ENCODE data around the gene SENP5.
"Not testable (repeated sequence)": the region's sequence is repeated elsewhere in the genome, so short reads cannot be mapped to it uniquely, and the experiment has no call there.

Gene SENP5, protein sequence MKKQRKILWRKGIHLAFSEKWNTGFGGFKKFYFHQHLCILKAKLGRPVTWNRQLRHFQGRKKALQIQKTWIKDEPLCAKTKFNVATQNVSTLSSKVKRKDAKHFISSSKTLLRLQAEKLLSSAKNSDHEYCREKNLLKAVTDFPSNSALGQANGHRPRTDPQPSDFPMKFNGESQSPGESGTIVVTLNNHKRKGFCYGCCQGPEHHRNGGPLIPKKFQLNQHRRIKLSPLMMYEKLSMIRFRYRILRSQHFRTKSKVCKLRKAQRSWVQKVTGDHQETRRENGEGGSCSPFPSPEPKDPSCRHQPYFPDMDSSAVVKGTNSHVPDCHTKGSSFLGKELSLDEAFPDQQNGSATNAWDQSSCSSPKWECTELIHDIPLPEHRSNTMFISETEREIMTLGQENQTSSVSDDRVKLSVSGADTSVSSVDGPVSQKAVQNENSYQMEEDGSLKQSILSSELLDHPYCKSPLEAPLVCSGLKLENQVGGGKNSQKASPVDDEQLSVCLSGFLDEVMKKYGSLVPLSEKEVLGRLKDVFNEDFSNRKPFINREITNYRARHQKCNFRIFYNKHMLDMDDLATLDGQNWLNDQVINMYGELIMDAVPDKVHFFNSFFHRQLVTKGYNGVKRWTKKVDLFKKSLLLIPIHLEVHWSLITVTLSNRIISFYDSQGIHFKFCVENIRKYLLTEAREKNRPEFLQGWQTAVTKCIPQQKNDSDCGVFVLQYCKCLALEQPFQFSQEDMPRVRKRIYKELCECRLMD

DNA sequence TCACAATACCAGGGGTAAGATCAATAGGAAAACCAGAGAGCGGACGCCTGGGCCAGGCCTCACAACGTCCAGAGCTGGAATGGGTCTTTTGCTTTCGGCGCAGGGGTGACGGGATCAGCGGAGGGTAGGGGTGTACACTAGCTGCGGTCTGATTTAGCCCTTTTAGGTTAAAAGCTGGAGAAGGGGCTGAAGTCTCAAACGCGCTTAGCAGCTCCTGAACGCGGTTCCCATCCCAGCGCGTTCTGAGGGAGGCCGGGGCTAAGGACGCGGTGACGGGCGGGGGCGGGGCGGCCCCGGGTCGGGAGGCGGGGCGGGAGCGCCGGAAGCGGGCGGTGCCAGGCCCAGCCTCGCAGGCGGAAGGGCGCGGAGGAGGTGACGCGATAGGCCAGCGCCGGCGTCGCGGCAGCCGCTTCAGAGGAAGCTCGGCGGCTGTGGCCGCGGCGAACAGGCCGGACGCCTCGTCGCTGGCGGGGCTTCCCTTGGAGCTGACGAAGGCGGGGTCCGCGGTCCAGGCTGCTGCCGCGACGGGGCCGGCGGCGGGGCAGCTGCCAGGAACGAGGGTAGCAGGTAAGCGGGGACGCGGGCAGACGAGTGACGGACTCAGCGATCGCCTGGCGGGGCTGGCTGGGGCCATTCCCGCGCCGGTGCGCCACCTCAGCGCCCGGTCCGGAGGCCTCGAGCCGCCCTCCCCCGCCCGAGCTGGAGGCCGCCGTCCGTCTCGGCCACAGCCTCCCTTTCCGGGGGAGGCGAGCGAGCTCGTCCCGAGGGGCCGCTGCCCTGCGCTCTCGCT is at the start of gene SENP5:
SENP5 (plus strand) TSS at position 414 of the 790 bp plus-strand sequence. CDS start 17,262 bp downstream, outside the sequence.
- DNase-seq (ENCODE audit: low read depth), result peak; percentile 49

DNA sequence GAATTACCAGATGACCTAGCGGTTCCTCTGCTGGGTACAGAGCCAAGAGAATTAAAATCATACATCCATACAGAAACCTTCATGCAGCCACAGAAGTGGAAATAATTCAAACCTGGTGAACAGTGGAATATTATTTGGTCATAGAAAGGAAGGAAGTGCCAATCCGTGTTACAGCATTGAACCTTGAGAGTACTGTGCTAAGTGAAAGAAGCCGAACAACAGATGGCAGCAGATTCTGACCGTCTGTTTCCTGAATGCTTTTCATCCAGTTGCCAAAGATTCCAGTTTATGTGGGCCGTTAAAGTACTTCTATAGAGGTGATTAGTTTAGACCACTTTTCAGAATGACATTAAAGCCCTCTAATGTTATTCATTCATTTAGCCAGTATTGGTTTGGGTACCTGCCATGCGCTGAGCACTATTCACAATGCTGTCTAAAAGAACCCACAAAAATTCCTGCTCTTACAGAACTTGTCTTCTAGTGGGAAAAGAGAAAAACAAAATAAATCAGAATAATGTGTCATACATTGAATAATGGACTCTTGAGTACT is 45.8 kb upstream of the SENP5 start:
- no peak for DNase-seq (ENCODE audit: low read depth)

DNA sequence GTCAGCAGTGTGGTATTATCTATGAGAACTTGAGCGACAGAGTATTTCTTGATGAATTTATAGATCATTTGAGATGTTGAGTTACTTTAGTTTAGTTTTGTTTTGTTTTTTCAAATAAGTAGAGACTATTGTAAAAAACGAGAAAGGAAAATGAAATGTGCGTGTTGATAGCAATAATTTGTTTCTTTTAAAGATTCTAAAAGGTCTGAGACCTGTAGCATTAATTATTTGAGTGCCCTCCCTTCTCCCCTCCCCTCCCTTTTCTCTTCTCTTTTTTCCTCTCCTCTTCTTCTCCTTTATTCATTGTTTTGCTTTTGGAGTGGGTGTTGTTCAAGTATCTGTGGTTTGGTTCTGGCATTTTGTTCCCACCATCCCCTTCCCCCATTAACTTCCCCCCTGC is 38.1 kb upstream of the SENP5 start:
- not testable (repeated sequence) for DNase-seq (ENCODE audit: low read depth)

DNA sequence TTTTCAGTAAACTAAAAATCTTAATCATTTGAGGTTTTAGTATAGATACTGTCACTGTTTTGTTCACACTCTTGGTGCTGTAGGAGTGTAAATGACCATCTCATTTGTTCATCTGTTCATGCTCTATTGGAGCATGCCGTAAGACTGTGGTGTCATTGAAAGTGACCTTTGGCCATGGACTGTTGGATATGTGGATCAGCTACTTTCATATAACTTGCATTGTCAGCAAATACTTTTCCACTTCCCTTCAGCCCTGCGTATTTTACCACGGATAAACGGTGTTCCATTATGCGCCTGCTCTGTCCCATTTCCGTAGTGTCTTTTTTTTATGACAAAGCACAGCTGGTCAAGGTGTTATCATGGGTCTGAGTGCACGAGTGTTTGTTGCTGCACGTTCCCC is 32.6 kb upstream of the SENP5 start:
- no peak for DNase-seq (ENCODE audit: low read depth)

- not testable (repeated sequence) for DNase-seq (ENCODE audit: low read depth)
Measured at GRCh38 chr3:196836626-196837025, 31.1 kb upstream of the SENP5 start.

- peak; percentile 26 for DNase-seq (ENCODE audit: low read depth)
Measured at GRCh38 chr3:196837819-196838420, 29.8 kb upstream of the SENP5 start.

DNA sequence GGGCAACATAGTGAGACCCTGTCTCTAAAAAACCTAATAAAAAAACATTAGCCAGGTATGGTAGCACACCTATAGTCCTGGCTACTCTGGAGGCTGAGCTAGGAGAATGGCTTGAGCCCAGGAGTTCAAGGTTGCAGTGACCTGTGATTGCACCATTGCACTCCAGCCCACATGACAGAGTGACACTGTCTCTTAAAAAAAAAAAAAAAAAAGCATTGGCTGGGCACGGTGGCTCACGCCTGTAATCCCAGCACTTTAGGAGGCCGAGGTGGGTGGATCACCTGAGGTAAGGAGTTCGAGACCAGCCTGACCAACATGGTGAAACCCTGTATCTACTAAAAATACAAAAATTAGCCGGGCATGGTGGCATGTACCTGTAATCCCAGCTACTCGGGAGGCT is 28.4 kb upstream of the SENP5 start:
- DNase-seq (ENCODE audit: low read depth), result not testable (repeated sequence)

DNA sequence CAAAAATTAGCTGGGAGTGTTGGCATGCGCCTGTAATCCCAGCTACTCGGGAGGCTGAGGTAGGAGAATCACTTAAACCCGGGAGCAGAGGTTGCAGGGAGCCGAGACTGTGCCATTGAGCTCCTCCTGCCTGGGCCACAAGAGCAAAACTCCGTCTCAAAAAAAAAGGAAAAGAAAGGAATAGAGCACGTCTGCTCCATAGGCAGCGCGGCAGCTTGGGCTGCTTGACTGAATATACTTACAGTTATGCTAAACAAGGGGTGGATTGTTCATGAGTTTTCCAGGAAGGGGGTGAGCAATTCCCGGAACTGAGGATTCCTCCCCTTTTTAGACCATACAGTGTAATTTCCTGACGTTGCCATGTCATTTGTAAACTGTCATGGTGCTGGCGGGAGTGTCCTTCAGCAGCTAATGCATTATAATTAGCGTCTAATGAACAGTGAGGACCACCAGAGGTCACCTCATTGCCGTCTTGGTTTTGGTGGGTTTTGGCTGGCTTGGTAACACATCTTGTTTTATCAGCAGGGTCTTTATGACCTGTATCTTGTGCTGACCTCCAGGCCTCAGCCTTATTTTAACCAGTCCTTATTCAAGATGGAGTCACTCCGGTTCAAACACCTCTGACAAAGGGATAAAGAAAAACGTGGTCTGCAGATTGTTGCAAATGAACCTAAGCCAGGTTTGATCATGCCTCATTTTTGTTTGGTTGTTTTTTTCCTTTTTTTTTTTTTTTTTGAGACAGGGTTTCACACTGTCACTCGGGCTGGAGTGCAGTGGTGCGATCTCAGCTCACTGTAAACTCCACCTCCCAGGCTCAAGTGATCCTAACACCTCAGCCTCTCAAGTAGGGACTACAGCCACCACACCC is 24.9 kb upstream of the SENP5 start:
- no peak for DNase-seq (ENCODE audit: low read depth)

GRCh38 chr3:196843435-196844110 is 24.1 kb upstream of the SENP5 start:
- DNase-seq (ENCODE audit: low read depth), result no peak

- DNase-seq (ENCODE audit: low read depth), result not testable (repeated sequence)
Measured at GRCh38 chr3:196844235-196845219, 23.2 kb upstream of the SENP5 start.

DNA sequence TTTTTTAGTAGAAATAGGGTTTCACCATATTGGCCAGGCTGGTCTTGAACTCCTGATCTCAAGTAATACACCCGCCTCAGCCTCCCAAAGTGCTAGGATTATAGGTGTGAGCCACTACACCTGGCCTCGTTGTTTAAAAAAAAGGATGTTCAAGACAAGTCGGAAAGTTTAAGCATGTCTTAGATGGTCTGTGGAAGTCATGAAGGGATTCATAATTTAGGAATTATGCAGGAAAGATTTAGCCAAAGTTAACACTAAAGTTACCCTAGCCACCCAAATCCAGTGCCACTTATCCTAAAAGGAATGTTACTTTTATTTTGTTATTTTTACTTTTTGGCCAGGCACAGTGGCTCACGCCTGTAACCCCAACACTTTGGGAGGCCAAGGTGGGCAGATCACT is 19.3 kb upstream of the SENP5 start:
- not testable (repeated sequence) for DNase-seq (ENCODE audit: low read depth)

DNA sequence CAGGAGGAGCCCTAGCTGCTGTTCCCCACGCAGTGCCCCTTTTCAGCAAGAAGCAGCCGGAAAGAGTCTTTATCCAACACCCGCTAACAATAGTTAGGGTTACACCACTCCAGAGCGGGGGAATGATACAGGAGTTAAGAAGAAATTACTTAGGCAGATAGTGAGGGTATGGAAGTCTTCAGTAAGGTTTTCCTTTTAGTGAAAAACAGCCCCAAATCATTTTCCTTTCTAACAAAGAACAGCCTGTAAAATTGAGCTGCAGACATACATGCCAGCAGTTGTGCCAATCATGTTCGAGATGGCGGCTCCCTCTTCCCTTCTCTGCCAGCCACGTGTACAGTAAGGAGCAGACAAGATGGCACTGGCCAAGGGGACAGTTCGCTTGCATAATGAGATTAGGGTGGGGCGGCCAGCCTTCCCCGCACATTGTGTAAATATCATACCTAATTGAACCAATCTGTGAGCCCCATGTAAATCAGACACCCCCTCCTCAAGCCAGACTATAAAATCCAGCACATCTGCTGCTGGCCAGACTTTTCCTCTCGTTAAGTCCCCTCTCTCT is 18.5 kb upstream of the SENP5 start:
- no peak for DNase-seq (ENCODE audit: low read depth)

DNA sequence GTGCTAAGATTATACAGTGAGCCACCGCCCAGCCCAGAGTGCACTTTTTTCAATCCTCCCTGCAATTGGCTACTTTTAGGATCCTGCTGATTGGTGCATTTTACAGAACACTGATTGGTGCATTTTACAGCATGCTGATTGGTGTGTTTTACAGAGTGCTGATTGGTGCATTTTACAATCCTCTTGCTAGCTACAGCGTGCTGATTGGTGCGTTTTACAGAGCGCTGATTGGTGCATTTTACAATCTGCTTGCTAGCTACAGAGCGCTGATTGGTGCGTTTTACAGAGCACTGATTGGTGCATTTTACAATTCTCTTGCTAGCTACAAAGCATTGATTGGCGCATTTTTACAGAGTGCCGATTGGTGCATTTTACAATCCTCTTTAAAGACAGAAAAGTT is 4.7 kb upstream of the SENP5 start:
- not testable (repeated sequence) for DNase-seq (ENCODE audit: low read depth)

- DNase-seq (ENCODE audit: low read depth), result no peak
Measured at GRCh38 chr3:196867155-196867506, 589 bp upstream of the SENP5 start.

GRCh38 chr3:196868297-196868661 is 559 bp downstream of the SENP5 start:
- no peak for DNase-seq (ENCODE audit: low read depth)

GRCh38 chr3:196872316-196872715 is 4.6 kb downstream of the SENP5 start:
- no peak for DNase-seq (ENCODE audit: low read depth)

DNA sequence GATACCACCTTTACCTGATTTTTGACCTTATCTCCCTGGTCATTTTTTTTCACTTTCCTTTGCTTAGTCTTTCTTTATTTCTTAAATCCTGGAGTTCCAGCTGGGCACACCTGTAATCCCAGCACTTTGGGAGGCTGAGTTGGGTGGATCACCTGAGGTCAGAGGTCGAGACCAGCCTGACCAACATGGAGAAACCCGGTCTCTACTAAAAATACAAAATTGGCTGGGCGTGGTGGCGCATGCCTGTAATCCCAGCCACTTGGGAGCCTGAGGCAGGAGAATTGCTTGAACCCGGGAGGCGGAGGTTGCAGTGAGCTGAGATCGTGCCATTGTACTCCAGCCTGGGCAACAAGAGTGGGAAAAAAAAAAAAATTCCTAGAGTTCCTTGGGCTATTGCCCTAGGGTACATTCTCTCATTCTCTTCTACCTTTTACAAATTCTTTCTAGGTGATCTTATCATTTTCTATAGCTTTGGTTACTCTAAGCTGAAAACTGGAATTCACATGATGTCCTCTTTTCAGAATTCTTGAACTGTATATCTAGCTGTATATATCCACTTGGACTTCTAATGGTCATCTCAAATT is 6.9 kb downstream of the SENP5 start:
- not testable (repeated sequence) for DNase-seq (ENCODE audit: low read depth)

DNA sequence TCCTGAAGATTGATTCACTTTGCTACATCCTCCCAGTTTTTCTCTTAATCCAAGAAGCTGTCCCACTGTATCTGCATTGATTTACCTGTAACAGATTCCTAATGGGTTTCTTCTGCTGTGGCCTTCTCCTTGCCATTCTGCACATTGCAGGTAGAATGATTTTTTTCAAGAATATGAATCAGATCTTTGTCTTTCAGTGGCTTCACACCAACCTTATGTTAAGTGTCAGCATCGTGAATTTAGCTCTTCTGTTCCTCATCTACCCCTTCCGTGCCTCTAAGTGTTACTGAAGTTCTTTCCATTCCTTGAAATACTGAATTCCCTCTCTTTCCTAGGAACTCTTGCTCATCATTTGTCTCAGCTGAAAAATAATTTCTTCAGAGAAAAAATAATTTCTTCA is 7.5 kb downstream of the SENP5 start:
- no peak for DNase-seq (ENCODE audit: low read depth)
